ENCODE results near the gene P3R3URF.

The P3R3URF gene

GRCh38 chr1:46131712-46132528 lies 44.4 kb downstream of the P3R3URF start:
- no peak for FAIRE-seq

- peak; percentile 46 for FAIRE-seq
These were observed 45.2 kb downstream of the P3R3URF start for GRCh38 chr1:46131093-46131492.

- no peak for FAIRE-seq
These were observed 45.7 kb downstream of the P3R3URF start for GRCh38 chr1:46130606-46131005.

GRCh38 chr1:46130121-46130520 lies 46.2 kb downstream of the P3R3URF start:
- FAIRE-seq, result peak; percentile 36

GRCh38 chr1:46128344-46128743 lies 47.9 kb downstream of the P3R3URF start:
- no peak for FAIRE-seq
